Endothelial cell (in vitro differentiated cells): ENCODE data around the gene FMN1. TPM values are rescaled to one million over a fixed set of nuclear protein-coding genes. Genes with fewer than 3 reads are reported as not detected.
"Not testable (repeated sequence)": the region's sequence is repeated elsewhere in the genome, so short reads cannot be mapped to it uniquely, and the experiment has no call there.

Experiments
- DNase-seq: peaks from one replicate; pipeline ENCODE4 v3.0.0; 2021; ENCODE audit warnings: low spot score
- H3K27ac Mint-ChIP-seq: one replicate; pipeline ENCODE4 v1.8.0; 2021; ENCODE audit warnings: mixed read lengths, inconsistent platforms; ENCODE audit not compliant: unreplicated experiment
- H3K27me3 Mint-ChIP-seq: one replicate; pipeline ENCODE4 v1.8.0; 2021; ENCODE audit warnings: mild to moderate bottlenecking, moderate library complexity, mixed read lengths, inconsistent platforms; ENCODE audit not compliant: unreplicated experiment
- H3K36me3 Mint-ChIP-seq: one replicate; pipeline ENCODE4 v1.8.0; 2021; ENCODE audit warnings: mild to moderate bottlenecking, low read depth, mixed read lengths, inconsistent platforms; ENCODE audit not compliant: unreplicated experiment
- H3K4me1 Mint-ChIP-seq: one replicate; pipeline ENCODE4 v1.8.0; 2021; ENCODE audit warnings: mild to moderate bottlenecking, mixed read lengths, inconsistent platforms; ENCODE audit not compliant: unreplicated experiment
- H3K4me3 Mint-ChIP-seq: one replicate; pipeline ENCODE4 v1.8.0; 2021; ENCODE audit warnings: mild to moderate bottlenecking, mixed read lengths, inconsistent platforms; ENCODE audit not compliant: unreplicated experiment
- H3K9me3 Mint-ChIP-seq: one replicate; pipeline ENCODE4 v1.8.0; 2021; ENCODE audit warnings: mixed read lengths, inconsistent platforms; ENCODE audit not compliant: unreplicated experiment
- CTCF ChIP-seq: fragments of 200-600 bp; sonication (generic); IDR thresholded peaks from one replicate; pipeline ENCODE4 v1.5.0; 2021; ENCODE audit warnings: antibody characterized with exemption; ENCODE audit not compliant: unreplicated experiment
- total RNA-seq: library from RNA; stranded (reverse); fragmentation: NEBNext Ultra II Directional; extraction: Animal tissue kit (Norgen Biotek cat#: 25700); gene quantifications from one replicate; pipeline ENCODE4 v1.2.1, GENCODE V29; 2021; ENCODE audit not compliant: unreplicated experiment

Gene FMN1
- total RNA-seq, 1 donor from 2014 or later = 1.3 TPM

- no peak overlapping the region for H3K27ac Mint-ChIP-seq
- no peaks in the 10 kb centered on the region for H3K36me3 Mint-ChIP-seq
- no peaks in the 10 kb centered on the region for H3K27me3 Mint-ChIP-seq
- peaks cover 5% of the 10 kb centered on the region for H3K4me1 Mint-ChIP-seq
- H3K4me3 Mint-ChIP-seq = no peak overlapping the region
- DNase-seq = peak; percentile 15
- H3K9me3 Mint-ChIP-seq = no peaks in the 10 kb centered on the region
- no peak for TF ChIP-seq CTCF
These were observed 238.5 kb downstream of the FMN1 start for GRCh38 chr15:32956006-32956405.

DNA sequence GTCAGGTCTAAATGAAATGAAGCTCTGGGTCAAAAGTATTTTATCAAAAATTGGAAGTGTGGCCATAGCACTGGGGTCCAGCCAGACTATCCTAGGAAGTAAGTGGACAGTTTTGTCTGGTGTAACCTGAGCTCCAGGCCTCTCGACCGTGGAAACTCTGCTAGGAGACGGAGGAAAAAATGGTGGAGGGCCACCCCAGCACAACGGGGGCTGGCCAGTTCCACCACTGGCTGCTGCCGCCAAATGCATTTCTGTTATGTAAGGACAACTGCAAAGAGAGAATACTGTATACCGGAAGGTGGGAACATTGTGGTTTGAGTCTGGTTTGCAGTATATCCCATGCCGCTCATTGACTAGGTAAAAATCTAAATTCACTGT, 241.0 kb downstream of the FMN1 start:
- Mint-ChIP-seq H3K4me1 (peaks cover 5% of the 10 kb centered on the region), H3K27ac (no peak overlapping the region)

DNA sequence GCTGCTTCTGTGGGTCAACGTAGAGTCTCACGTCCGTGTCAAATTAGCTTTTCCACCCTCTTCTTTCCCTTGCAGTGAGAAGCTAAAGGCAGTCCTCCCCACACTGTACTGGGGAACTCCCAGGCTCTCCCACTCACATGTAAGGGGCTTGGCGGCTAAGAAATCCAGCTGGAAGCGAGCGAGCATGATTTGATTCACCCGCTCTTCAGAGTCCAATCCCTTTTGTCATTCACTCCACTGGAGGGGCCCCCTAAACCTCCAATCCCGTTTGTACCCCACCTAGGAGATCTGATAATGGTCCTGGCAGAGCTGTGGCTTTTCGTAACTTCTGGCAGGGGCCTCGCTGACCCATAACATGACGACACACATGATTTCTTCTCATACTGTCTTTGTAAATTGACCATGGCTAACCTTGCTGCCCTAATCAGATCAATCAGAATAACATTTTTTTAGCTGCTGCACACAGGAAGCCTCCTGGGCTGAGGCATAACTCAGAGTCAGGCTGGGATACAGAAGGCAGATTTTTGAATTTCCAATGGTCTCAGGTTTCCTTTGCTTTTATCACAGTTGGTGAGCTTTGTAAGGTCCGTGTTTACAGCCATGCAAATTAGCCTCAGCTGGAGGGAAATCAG, 241.5 kb downstream of the FMN1 start:
- Mint-ChIP-seq H3K27me3 (no peaks in the 10 kb centered on the region), H3K27ac (no peak overlapping the region), H3K36me3 (no peaks in the 10 kb centered on the region), H3K4me1 (peaks cover 5% of the 10 kb centered on the region), H3K9me3 (no peaks in the 10 kb centered on the region), H3K4me3 (no peak overlapping the region)
- DNase-seq = no peak
- TF ChIP-seq CTCF = no peak

More for the DNA sequence above, 241.0 kb downstream of the FMN1 start:
- no peak for TF ChIP-seq CTCF
- no peak overlapping the region for H3K4me3 Mint-ChIP-seq
- no peaks in the 10 kb centered on the region for H3K36me3 Mint-ChIP-seq
- H3K9me3 Mint-ChIP-seq = no peaks in the 10 kb centered on the region
- DNase-seq = no peak
- H3K27me3 Mint-ChIP-seq = no peaks in the 10 kb centered on the region

DNA sequence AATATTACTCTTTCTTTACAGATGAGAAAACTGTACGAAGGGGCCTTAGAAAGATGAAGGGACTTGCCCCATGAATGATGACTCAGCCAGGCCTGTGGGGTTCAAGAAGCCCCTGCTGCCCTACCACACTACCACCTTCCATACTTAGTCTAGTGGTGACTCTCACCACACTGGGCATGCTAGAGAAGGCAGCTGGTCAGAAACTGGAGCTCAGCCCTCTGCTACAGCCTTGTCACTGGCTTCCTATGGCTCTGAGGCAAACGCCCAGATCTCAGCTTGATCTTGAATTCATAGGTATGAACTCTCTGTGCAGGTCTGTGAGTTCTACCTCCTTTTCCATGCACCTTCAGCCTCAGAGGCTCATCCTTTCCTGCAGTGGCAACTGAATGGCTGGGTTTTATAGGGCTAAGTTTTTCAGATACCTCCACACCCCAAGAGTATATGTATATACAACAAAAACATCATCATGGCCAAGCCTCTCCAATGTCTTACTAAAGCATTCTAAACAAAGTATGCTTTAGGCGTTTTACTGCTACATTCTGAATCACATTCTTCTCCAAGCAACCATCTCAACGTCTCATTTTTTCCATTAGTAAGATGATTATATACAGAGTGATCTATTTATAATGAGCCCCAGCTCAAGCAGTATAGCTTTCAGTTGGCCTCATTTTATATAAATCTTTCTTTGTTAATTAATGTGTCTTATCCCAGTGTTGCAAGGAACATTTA, 242.6 kb downstream of the FMN1 start:
- no peak for DNase-seq
- no peak overlapping the region for H3K27ac Mint-ChIP-seq
- H3K36me3 Mint-ChIP-seq = no peaks in the 10 kb centered on the region
- H3K9me3 Mint-ChIP-seq = no peaks in the 10 kb centered on the region
- no peak overlapping the region for H3K4me3 Mint-ChIP-seq
- TF ChIP-seq CTCF = no peak
- peaks cover 5% of the 10 kb centered on the region for H3K4me1 Mint-ChIP-seq
- no peaks in the 10 kb centered on the region for H3K27me3 Mint-ChIP-seq

GRCh38 chr15:32950051-32950450, 244.5 kb downstream of the FMN1 start:
- not testable (repeated sequence) for H3K4me1 Mint-ChIP-seq, H3K36me3 Mint-ChIP-seq, H3K27ac Mint-ChIP-seq, H3K4me3 Mint-ChIP-seq, H3K9me3 Mint-ChIP-seq, H3K27me3 Mint-ChIP-seq, DNase-seq
